ENCODE results near the gene GBP1. TPM values are rescaled to one million over a fixed set of nuclear protein-coding genes. Genes with fewer than 3 reads are reported as not detected.
A peak's percentile ranks its signal among the peaks of the same experiment; 100 is the strongest.
"Not testable (repeated sequence)": the region's sequence is repeated elsewhere in the genome, so short reads cannot be mapped to it uniquely, and the experiment has no call there.

GBP1 gene
- 11.8 and 15.1 TPM in 2 replicates for total RNA-seq (2014; rRNA removed; shearing (Covaris generic); ENCODE audit: low replicate concordance)

- Histone ChIP-seq H3K9me3 (no peaks in the 10 kb centered on the region), H3K4me3 (peak within 1 kb of the TSS; percentile 58), H3K27me3 (no peaks in the 10 kb centered on the region), H3K36me3 (peaks cover 3% of the 10 kb centered on the region)
- no peak for DNase-seq
Measured at GRCh38 chr1:89065079-89065868, at the start of gene GBP1. Gene GBP1, minus strand, starts transcription at chr1:89065208. Its CDS starts 1,974 bp downstream, at chr1:89063234.

- no peaks in the 10 kb centered on the region for H3K9me3 ChIP-seq
- no peak overlapping the region for H3K4me3 ChIP-seq
- DNase-seq, result no peak
- no peaks in the 10 kb centered on the region for H3K27me3 ChIP-seq
- H3K36me3 ChIP-seq, result no peaks in the 10 kb centered on the region
Measured at GRCh38 chr1:89114662-89115061, 49.7 kb upstream of the GBP1 start.

- no peaks in the 10 kb centered on the region for H3K36me3 ChIP-seq
- DNase-seq, result no peak
- H3K4me3 ChIP-seq, result no peak overlapping the region
- no peaks in the 10 kb centered on the region for H3K9me3 ChIP-seq
- no peaks in the 10 kb centered on the region for H3K27me3 ChIP-seq
Measured at GRCh38 chr1:89112871-89113613, 48.0 kb upstream of the GBP1 start.

GRCh38 chr1:89104687-89105086 lies 39.7 kb upstream of the GBP1 start:
- no peaks in the 10 kb centered on the region for H3K36me3 ChIP-seq
- H3K4me3 ChIP-seq, result no peak overlapping the region
- peak; percentile 22 for DNase-seq
- no peaks in the 10 kb centered on the region for H3K27me3 ChIP-seq
- no peaks in the 10 kb centered on the region for H3K9me3 ChIP-seq

GRCh38 chr1:89104147-89104546 lies 39.1 kb upstream of the GBP1 start:
- Histone ChIP-seq H3K27me3 (no peaks in the 10 kb centered on the region), H3K9me3 (no peaks in the 10 kb centered on the region), H3K4me3 (no peak overlapping the region), H3K36me3 (no peaks in the 10 kb centered on the region)
- no peak for DNase-seq

- H3K4me3 ChIP-seq, result no peak overlapping the region
- H3K27me3 ChIP-seq, result no peaks in the 10 kb centered on the region
- H3K9me3 ChIP-seq, result no peaks in the 10 kb centered on the region
- no peaks in the 10 kb centered on the region for H3K36me3 ChIP-seq
- no peak for DNase-seq
Measured at GRCh38 chr1:89102021-89102420, 37.0 kb upstream of the GBP1 start.

- H3K36me3 ChIP-seq, result no peaks in the 10 kb centered on the region
- H3K9me3 ChIP-seq, result peaks cover 3% of the 10 kb centered on the region; the same call in 1 of the 2 replicates
- no peak for DNase-seq
- no peak overlapping the region for H3K4me3 ChIP-seq
- no peaks in the 10 kb centered on the region for H3K27me3 ChIP-seq
Measured at GRCh38 chr1:89100412-89100811, 35.4 kb upstream of the GBP1 start.

- Histone ChIP-seq H3K9me3 (peaks cover 3% of the 10 kb centered on the region; the same call in 1 of the 2 replicates), H3K27me3 (no peaks in the 10 kb centered on the region), H3K36me3 (no peaks in the 10 kb centered on the region), H3K4me3 (no peak overlapping the region)
- no peak for DNase-seq
Measured at GRCh38 chr1:89098857-89099256, 33.8 kb upstream of the GBP1 start.

- no peak for DNase-seq
- Histone ChIP-seq H3K9me3 (peaks cover 3% of the 10 kb centered on the region; the same call in 1 of the 2 replicates), H3K4me3 (no peak overlapping the region), H3K27me3 (no peaks in the 10 kb centered on the region), H3K36me3 (no peaks in the 10 kb centered on the region)
Measured at GRCh38 chr1:89095737-89096136, 30.7 kb upstream of the GBP1 start.

GRCh38 chr1:89089962-89090361 lies 25.0 kb upstream of the GBP1 start:
- Histone ChIP-seq H3K9me3 (no peaks in the 10 kb centered on the region), H3K4me3 (no peak overlapping the region), H3K27me3 (no peaks in the 10 kb centered on the region), H3K36me3 (no peaks in the 10 kb centered on the region)
- no peak for DNase-seq

- Histone ChIP-seq H3K9me3 (no peaks in the 10 kb centered on the region), H3K4me3 (no peak overlapping the region), H3K27me3 (no peaks in the 10 kb centered on the region), H3K36me3 (no peaks in the 10 kb centered on the region)
- no peak for DNase-seq
Measured at GRCh38 chr1:89088572-89088971, 23.6 kb upstream of the GBP1 start.

GRCh38 chr1:89087241-89087640 lies 22.2 kb upstream of the GBP1 start:
- DNase-seq, result no peak
- Histone ChIP-seq H3K27me3 (no peaks in the 10 kb centered on the region), H3K4me3 (no peak overlapping the region), H3K36me3 (no peaks in the 10 kb centered on the region), H3K9me3 (no peaks in the 10 kb centered on the region)

GRCh38 chr1:89085781-89086180 lies 20.8 kb upstream of the GBP1 start:
- no peaks in the 10 kb centered on the region for H3K27me3 ChIP-seq
- no peak for DNase-seq
- H3K36me3 ChIP-seq, result no peaks in the 10 kb centered on the region
- no peaks in the 10 kb centered on the region for H3K9me3 ChIP-seq
- no peak overlapping the region for H3K4me3 ChIP-seq

GRCh38 chr1:89081005-89081404 lies 16.0 kb upstream of the GBP1 start:
- Histone ChIP-seq H3K4me3 (no peak overlapping the region), H3K27me3 (no peaks in the 10 kb centered on the region), H3K9me3 (no peaks in the 10 kb centered on the region), H3K36me3 (no peaks in the 10 kb centered on the region)
- DNase-seq, result no peak

GRCh38 chr1:89080068-89080467 lies 15.1 kb upstream of the GBP1 start:
- H3K9me3 ChIP-seq, DNase-seq, H3K27me3 ChIP-seq, H3K36me3 ChIP-seq, H3K4me3 ChIP-seq: not testable (repeated sequence)

GRCh38 chr1:89072466-89073065 lies 7.6 kb upstream of the GBP1 start:
- not testable (repeated sequence) for H3K4me3 ChIP-seq

GRCh38 chr1:89070509-89070908 lies 5.5 kb upstream of the GBP1 start:
- H3K36me3 ChIP-seq, result no peaks in the 10 kb centered on the region
- no peaks in the 10 kb centered on the region for H3K9me3 ChIP-seq
- H3K27me3 ChIP-seq, result no peaks in the 10 kb centered on the region
- no peak overlapping the region for H3K4me3 ChIP-seq
- DNase-seq, result no peak

More at GRCh38 chr1:89072466-89073065, 7.6 kb upstream of the GBP1 start:
- not testable (repeated sequence) for H3K36me3 ChIP-seq, H3K27me3 ChIP-seq, H3K9me3 ChIP-seq, DNase-seq

Measured in MG63 (cell line).